GM12874 (cell line): ENCODE data around the gene NUP42.

Experiments used
- CTCF ChIP-seq: IDR thresholded peaks from 2 replicates; pipeline ENCODE4 v1.5.1; 2011; ENCODE audit warnings: low read depth, mild to moderate bottlenecking, control low read depth, low read length, moderate library complexity; ENCODE audit not compliant: insufficient read depth

The NUP42 gene

DNA sequence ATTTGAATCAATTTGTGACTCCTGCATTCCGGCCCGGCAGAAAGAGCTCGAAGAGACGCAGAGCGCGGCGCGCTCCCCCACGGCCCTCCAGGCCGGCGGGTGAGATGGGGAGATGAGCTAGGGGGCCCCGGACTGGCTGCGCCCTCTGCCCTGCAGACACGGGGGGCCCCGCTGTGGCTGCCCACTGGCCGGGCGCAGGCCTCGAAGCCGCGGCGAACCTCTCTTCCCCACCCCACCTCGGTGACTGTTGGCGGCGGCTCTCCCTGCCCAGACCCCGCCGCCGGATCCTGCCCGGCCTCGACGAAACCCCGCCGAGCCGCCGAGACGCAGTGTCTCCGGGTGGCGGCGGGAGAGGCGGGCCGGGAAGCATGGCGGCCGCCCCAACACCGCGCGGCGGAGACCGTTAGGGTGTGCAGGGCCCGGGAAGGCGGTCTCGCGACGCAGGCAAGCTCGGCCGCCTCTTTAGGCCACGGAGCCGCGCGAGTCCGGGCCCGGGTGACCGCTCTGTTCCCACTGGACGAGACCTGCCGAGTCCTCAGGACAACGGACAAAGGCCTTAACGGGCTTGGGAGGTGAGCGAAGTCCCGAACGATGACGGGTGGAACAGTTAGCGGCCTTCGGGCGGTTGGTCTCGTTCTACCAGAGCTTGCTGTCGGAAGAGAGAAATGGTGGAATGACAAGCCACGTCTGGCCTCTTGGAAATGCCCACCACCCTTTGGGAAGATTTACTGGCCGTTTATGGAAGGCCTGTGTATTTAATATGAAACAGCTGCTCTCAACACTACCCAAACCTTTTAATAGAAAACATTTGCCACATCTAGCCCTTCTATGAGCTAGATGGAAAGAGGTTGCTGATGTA, 24.3 kb downstream of the NUP42 start:
- TF ChIP-seq CTCF: no peak

DNA sequence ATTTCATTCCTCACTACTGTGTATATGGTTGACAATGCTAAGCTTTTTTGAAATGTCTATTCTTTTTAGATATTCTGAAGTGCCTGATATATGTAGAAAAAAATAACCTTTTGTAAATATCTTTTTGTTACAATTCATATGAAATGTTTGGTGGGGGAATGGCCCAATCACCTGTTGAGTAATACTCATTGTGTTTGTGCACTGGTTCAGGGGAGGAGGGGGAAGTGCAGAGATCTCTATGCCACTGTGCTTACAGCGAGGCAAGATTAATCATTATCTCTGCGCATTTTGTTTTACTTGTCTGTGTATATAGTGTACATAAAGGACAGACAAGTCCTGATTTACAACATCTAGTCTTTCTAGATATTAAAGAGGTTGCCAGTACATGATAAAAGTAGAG, 25.2 kb downstream of the NUP42 start:
- no peak for TF ChIP-seq CTCF

DNA sequence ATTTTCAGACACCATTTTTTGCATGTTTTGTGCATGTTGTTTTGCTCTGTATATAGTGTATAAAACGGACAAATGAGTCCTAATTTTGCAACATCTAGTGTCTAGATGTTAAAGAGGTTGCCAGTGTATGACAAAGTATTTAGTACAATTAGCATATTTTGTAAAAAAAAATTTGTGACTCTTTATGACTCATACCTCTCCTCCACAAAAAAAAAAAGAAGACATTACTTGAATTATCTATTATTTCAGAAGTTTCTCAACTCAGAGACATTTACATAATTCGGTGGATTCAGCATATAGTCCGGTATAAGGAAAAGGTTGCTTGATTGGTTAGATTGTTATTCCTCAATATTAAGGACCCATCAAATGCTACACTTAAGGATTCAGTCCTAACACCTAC, 26.0 kb downstream of the NUP42 start:
- no peak for TF ChIP-seq CTCF

GRCh38 chr7:23208316-23208715, 26.5 kb downstream of the NUP42 start:
- TF ChIP-seq CTCF: no peak

DNA sequence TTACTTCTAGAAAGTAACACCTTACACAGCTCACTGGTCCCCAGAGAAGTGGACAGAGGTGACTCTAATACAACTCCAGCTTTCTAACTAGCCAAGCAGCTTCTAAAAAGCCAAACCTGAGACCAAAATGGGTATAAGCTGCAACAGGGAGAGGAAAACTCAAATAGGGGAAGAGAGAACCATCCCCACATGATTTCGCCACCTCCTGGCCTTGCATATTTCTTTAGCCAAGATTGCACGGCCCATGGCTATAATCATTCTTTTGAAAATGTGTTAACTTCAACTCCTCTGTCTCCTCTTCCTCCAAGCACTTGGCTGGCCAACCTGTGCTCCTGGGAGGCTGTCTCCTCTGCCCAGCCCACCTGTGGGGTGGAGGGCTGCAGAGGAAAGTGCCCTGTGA, 28.7 kb downstream of the NUP42 start:
- TF ChIP-seq CTCF: no peak

- no peak for TF ChIP-seq CTCF
Measured at GRCh38 chr7:23211589-23211988, 29.7 kb downstream of the NUP42 start.

DNA sequence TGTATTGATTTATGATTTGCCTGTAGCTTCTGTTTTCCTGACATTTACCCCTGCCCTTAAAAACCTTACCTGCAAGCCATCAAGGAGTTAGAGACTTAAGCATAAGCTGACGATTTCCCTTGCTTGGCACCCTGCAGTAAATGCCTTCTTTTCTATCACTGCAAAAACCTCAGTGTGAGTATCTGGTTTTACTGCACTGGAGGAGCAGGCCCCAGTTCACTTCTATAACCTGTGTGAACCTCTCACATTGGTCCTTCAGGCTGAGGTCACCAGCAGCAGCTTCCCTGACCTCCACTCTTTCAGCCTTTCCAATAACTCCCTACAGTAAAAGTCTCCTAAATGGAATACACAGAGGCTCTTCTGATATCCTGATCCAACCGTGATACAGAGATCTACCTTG, 30.5 kb downstream of the NUP42 start:
- no peak for TF ChIP-seq CTCF
